Hypothalamus (tissue), 51 donors: ENCODE data around the gene PPA2.

Experiments
- DNase-seq, 51 donors: peaks; one replicate each; lab custom pipeline; 2025; lab: John Stamatoyannopoulos, UW

The PPA2 gene

GRCh38 chr4:105343146-105343931, 130.5 kb downstream of the PPA2 start:
- no peak for DNase-seq

GRCh38 chr4:105329081-105329480, 144.8 kb downstream of the PPA2 start:
- DNase-seq, result no peak

GRCh38 chr4:105327956-105328355, 145.9 kb downstream of the PPA2 start:
- no peak for DNase-seq

GRCh38 chr4:105327222-105327621, 146.6 kb downstream of the PPA2 start:
- DNase-seq, result no peak
